CD8-positive, alpha-beta memory T cell (primary cell): ENCODE results near the gene MALT1. TPM values are rescaled to one million over a fixed set of nuclear protein-coding genes. Genes with fewer than 3 reads are reported as not detected.

Experiments used
- polyA plus RNA-seq: library from polyadenylated mRNA; unstranded; fragments of 300-500 nt; fragmentation: Illumina TruSeq; gene quantifications from one replicate; pipeline ENCODE4 v1.2.3, GENCODE V29; 2021
- total RNA-seq, 2 experiments: library from RNA; stranded (reverse); gene quantifications; one replicate each; pipeline ENCODE4 v1.2.3, GENCODE V29; 2021

Gene MALT1
- total and polyA plus RNA-seq, 3 experiments from 2014 or later, result 33.1 to 41.4 (median 35.8) TPM

Other genes with a start within 250 kb of the MALT1 start
- under 1 TPM; 0.38 to 0.55 TPM for gene ALPK2, start 42.4 kb upstream of the MALT1 start, total RNA-seq
- 0.21 TPM for gene ALPK2, start 42.4 kb upstream of the MALT1 start, polyA plus RNA-seq
- 1 to 10 TPM; 6.1 to 6.3 TPM for gene ZNF532, start 193.4 kb downstream of the MALT1 start, total RNA-seq
- gene ZNF532, start 193.4 kb downstream of the MALT1 start, polyA plus RNA-seq, result 0.70 TPM